HG02840 (cell line): Measurements from ENCODE around the gene DUSP19.

Source experiments
- ATAC-seq: cut with Tn5 transposase; IDR thresholded peaks from one replicate; pipeline ENCODE4 v1.9.1; 2021; ENCODE audit warnings: mild to moderate bottlenecking, moderate library complexity, moderate number of reproducible peaks; ENCODE audit not compliant: unreplicated experiment, low FRiP score

Gene DUSP19

GRCh38 chr2:183063083-183063482, 15.5 kb upstream of the DUSP19 start:
- ATAC-seq: no peak

- ATAC-seq: no peak
Measured at GRCh38 chr2:183068561-183068960, 10.0 kb upstream of the DUSP19 start.

GRCh38 chr2:183069174-183069573, 9.4 kb upstream of the DUSP19 start:
- no peak for ATAC-seq

- ATAC-seq: no peak
Measured at GRCh38 chr2:183070942-183071844, 7.4 kb upstream of the DUSP19 start.

GRCh38 chr2:183072177-183072576, 6.4 kb upstream of the DUSP19 start:
- ATAC-seq: no peak

- ATAC-seq: no peak
Measured at GRCh38 chr2:183078163-183078463, 434 bp upstream of the DUSP19 start.

- peak; percentile 26 for ATAC-seq
Measured at GRCh38 chr2:183079139-183079775, 710 bp downstream of the DUSP19 start.

- no peak for ATAC-seq
Measured at GRCh38 chr2:183081911-183082310, 3.4 kb downstream of the DUSP19 start.

GRCh38 chr2:183088061-183088460, 9.5 kb downstream of the DUSP19 start:
- no peak for ATAC-seq

- ATAC-seq: no peak
Measured at GRCh38 chr2:183089192-183089851, 10.8 kb downstream of the DUSP19 start.

- no peak for ATAC-seq
Measured at GRCh38 chr2:183091318-183091953, 12.9 kb downstream of the DUSP19 start.

GRCh38 chr2:183091954-183092345, 13.4 kb downstream of the DUSP19 start:
- no peak for ATAC-seq

- ATAC-seq: peak; percentile 86
Measured at GRCh38 chr2:183093857-183094657, 15.5 kb downstream of the DUSP19 start.

GRCh38 chr2:183105402-183106134, 27.0 kb downstream of the DUSP19 start:
- ATAC-seq: no peak

- ATAC-seq: no peak
Measured at GRCh38 chr2:183112577-183112976, 34.0 kb downstream of the DUSP19 start.

- ATAC-seq: no peak
Measured at GRCh38 chr2:183113630-183114029, 35.1 kb downstream of the DUSP19 start.

GRCh38 chr2:183117226-183117625, 38.7 kb downstream of the DUSP19 start:
- ATAC-seq: no peak

- ATAC-seq: no peak
Measured at GRCh38 chr2:183123117-183123958, 44.8 kb downstream of the DUSP19 start.

- ATAC-seq: peak; percentile 37
Measured at GRCh38 chr2:183123959-183124221, 45.3 kb downstream of the DUSP19 start.
